ENCODE measurements around the gene PER3. TPM values are rescaled to one million over a fixed set of nuclear protein-coding genes. Genes with fewer than 3 reads are reported as not detected.

The PER3 gene
- total RNA-seq, 2 experiments from 2014 or later, result 3.2 to 4.1 TPM

Other genes starting within 250 kb of the PER3 start
- 10 to 100 TPM; 25.7 to 33.1 TPM for gene VAMP3, start 13.0 kb upstream of the PER3 start, total RNA-seq
- gene UTS2, start 68.8 kb downstream of the PER3 start, total RNA-seq, result under 1 TPM; 0.73 to 0.82 TPM
- gene TNFRSF9, start 156.5 kb downstream of the PER3 start, total RNA-seq, result 10 to 100 TPM; 19.2 to 68.1 TPM
- gene PARK7, start 177.4 kb downstream of the PER3 start, total RNA-seq, result 100 to 1,000 TPM; 310 to 434 TPM
- gene ERRFI1, start 242.0 kb downstream of the PER3 start, total RNA-seq, result 1 to 10 TPM in 1 of 2 experiments, under 1 TPM in 1; 0.53 to 1.5 TPM